ENCODE results near the gene IL3.

Gene IL3

DNA sequence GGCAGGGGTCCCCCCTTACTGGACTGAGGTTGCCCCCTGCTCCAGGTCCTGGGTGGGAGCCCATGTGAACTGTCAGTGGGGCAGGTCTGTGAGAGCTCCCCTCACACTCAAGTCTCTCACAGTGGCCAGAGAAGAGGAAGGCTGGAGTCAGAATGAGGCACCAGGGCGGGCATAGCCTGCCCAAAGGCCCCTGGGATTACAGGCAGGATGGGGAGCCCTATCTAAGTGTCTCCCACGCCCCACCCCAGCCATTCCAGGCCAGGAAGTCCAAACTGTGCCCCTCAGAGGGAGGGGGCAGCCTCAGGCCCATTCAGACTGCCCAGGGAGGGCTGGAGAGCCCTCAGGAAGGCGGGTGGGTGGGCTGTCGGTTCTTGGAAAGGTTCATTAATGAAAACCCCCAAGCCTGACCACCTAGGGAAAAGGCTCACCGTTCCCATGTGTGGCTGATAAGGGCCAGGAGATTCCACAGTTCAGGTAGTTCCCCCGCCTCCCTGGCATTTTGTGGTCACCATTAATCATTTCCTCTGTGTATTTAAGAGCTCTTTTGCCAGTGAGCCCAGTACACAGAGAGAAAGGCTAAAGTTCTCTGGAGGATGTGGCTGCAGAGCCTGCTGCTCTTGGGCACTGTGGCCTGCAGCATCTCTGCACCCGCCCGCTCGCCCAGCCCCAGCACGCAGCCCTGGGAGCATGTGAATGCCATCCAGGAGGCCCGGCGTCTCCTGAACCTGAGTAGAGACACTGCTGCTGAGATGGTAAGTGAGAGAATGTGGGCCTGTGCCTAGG lies 13.0 kb downstream of the IL3 start, which contains the start of gene CSF2:
Gene CSF2, plus strand, starts transcription at position 559 of the 783 bp plus-strand sequence. Its CDS starts 35 bp downstream, at position 594.
- peak; percentile 68 for DNase-seq

DNA sequence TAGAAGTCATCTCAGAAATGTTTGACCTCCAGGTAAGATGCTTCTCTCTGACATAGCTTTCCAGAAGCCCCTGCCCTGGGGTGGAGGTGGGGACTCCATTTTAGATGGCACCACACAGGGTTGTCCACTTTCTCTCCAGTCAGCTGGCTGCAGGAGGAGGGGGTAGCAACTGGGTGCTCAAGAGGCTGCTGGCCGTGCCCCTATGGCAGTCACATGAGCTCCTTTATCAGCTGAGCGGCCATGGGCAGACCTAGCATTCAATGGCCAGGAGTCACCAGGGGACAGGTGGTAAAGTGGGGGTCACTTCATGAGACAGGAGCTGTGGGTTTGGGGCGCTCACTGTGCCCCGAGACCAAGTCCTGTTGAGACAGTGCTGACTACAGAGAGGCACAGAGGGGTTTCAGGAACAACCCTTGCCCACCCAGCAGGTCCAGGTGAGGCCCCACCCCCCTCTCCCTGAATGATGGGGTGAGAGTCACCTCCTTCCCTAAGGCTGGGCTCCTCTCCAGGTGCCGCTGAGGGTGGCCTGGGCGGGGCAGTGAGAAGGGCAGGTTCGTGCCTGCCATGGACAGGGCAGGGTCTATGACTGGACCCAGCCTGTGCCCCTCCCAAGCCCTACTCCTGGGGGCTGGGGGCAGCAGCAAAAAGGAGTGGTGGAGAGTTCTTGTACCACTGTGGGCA lies 13.8 kb downstream of the IL3 start:
- DNase-seq: no peak

DNA sequence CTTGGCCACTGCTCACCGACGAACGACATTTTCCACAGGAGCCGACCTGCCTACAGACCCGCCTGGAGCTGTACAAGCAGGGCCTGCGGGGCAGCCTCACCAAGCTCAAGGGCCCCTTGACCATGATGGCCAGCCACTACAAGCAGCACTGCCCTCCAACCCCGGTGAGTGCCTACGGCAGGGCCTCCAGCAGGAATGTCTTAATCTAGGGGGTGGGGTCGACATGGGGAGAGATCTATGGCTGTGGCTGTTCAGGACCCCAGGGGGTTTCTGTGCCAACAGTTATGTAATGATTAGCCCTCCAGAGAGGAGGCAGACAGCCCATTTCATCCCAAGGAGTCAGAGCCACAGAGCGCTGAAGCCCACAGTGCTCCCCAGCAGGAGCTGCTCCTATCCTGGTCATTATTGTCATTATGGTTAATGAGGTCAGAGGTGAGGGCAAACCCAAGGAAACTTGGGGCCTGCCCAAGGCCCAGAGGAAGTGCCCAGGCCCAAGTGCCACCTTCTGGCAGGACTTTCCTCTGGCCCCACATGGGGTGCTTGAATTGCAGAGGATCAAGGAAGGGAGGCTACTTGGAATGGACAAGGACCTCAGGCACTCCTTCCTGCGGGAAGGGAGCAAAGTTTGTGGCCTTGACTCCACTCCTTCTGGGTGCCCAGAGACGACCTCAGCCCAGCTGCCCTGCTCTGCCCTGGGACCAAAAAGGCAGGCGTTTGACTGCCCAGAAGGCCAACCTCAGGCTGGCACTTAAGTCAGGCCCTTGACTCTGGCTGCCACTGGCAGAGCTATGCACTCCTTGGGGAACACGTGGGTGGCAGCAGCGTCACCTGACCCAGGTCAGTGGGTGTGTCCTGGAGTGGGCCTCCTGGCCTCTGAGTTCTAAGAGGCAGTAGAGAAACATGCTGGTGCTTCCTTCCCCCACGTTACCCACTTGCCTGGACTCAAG lies 14.6 kb downstream of the IL3 start:
- peak; percentile 69 for DNase-seq

DNA sequence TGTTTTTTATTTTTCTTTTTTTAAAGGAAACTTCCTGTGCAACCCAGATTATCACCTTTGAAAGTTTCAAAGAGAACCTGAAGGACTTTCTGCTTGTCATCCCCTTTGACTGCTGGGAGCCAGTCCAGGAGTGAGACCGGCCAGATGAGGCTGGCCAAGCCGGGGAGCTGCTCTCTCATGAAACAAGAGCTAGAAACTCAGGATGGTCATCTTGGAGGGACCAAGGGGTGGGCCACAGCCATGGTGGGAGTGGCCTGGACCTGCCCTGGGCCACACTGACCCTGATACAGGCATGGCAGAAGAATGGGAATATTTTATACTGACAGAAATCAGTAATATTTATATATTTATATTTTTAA lies 15.2 kb downstream of the IL3 start:
- no peak for DNase-seq

DNA sequence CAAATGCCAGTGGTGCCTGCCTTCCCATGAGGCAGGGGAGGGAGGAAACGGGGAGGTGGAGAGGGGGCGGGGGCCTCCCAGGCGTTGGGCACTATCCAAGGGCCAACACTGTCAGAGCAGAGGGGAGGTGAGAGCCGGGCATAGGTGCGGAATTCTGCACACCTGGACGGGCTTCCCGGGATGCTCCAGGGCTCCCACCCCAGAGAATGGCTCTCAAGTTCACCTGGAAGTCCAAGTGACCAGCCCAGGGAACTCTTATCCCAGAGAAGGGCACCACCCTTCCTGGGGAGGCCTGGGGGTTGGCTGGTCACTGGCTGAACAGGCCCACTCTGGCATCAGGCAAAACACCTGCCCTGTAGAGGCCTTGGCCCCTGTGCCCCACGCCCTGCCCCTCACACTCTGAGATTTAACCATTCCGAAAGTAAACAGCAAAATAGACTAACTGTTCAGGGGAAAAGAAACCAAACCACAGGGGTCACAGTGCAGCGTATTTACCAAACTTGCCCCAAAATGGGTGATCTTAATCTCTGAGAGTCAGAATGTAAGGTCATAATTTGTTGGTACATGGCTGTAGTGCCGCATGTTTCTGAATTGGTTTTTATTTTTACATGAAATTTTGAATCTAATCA lies 15.9 kb downstream of the IL3 start:
- no peak for DNase-seq

DNA sequence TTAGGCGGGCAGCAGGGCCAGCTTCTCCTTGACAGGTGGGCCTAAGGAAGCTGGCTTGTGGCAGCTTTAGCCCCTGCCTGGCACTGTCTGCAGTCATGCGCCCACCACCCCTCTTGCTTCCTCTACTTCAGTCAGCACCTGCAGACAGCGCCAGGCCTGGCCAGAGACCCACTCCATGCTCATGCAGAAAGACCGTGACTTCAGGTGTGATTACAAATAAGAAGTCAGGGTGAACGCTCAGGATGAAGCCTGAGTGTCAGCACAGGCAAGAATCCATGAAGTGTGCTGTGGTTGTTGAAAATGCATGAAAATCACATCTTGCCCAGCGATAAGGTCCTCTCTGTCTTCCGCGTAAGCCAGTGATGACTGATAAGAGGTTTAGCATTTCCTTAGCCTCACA lies 16.5 kb downstream of the IL3 start:
- no peak for DNase-seq

DNA sequence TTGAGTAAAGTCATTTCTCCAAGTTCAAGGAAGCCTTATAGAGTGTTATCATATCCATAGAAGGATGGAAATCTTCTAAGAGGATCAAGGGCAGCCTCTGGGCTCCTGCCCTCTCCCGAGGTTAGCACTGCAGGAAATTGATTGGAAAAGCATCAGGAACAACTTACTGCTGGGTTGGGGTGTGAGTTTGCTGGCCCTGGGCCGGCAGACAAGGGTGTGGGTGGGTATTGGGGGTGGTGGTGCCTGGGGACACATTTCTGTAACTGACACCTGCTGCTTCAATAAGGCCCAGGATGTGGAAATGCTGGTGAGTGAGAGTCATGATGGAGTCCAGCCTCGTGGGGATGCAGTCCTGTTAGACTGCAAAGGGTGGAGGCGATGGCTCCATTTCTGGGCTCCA lies 18.6 kb downstream of the IL3 start:
- DNase-seq: no peak

DNA sequence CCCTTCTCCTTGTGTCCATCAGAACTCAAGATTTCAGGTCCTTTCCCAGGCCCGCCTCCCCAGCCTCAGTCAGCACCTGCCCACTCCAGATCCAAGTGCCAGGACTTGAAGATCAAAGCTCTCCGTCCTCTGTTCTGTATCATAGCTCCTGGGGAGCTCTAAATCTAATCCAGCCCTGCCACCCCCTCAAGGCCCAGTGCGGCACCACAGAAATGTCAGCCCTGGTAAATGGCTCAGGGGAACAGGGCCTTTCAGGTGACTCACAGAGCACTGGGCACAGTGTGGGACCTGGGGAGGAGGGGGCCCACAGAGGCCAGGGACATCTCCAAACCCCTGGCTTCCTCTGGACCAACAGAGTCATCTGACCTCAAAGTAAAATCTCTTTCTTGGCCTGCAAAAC lies 19.2 kb downstream of the IL3 start:
- DNase-seq: no peak

DNA sequence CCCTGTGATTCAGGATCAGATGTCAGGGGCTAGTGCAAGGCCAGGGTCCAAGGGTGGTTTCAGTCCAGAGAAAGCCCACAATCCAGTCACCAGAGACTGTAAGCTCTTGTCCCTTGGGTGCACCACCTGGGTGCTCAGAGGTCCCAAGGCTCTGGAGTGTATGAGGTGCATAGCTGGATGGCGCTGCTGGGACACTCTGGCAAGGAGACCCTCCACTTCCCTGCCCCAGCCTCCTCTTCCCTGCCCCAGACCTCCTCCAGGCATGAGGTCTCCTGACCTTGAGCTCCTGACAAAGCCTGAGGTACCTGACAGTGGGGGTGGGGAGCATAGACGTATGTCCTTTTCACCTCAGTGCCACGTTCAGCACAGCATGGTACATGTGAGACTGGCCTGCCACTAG lies 20.1 kb downstream of the IL3 start:
- DNase-seq: no peak

DNA sequence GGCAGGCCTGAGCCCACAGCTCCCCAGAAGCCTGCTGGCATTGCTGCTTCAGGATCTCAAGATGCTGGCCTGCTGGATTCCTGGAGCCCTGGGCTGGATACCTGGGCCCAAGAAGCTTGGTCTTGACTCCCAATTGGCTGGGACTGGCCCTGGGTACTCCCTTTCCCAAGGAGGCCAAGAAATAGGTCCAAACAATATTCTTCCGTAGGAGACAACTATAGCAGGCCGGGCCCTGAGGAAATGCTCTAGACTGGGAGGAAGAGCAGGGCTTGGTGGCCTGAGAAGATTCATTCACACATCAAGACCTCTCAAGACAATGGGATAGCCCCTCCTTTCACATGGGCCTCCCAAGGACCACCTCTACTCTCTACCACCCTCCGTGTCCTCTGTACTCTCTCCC lies 21.0 kb downstream of the IL3 start:
- no peak for DNase-seq

DNA sequence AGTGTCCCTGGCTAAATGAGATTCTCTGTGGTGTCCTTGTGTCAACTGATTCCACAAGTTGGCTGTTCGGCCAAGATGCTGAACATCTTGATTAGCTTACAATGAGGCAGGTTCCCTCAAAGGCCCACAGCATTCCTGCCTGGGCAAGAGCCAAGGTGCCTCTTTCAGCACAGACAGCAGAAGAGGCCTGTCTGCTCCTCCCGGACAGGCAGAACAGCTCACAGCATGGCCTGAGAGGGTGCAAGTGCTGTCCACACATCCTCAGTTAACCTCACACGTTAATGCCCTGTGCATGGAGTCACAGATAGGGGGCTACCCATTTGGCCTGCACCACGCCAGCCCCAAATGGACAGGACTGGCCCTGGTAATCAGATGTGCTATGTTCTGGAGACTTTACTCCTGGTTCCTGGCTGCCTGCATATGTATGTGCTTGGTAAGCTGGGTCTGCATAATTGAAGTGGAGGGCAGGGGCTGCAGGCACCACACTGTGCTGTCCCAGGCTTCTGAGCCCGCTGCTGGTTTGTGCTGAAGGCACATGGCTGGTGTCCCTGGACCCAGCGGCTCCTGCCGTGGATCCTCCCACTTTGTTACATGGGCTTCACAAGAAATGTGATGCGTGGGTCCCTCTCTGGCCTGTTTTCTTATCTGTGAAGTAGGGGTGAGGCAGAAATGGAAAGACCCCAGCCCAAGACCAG lies 22.0 kb downstream of the IL3 start:
- no peak for DNase-seq

DNA sequence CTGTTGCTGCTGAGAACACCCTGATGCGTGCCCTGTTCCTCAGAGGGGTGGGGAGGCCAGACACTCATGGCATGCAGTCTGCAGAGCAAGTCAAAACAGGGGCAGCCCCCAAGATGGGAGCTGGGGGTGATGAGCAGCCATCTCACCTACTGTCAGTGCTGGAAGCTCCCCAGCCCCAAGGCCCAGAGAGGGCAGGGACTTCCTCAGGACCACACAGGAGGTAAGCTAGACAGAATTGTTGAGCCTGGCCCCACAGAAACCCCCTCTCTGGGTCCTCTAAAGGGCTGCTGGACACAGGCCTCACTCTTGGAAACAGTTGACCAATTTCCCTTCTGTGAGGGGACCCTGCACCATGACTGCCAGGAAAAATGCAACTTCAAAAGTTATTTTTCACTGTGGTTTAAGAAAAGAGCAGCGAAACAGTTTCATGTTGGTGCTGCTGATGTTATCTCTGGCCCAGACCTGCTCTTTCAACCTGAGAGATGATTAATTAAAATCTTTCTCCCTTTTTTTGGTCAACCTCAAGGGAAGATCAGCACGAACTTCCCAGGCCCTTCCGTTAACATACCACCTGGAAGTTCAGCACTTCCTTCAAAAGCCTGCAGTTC lies 22.7 kb downstream of the IL3 start:
- no peak for DNase-seq

DNA sequence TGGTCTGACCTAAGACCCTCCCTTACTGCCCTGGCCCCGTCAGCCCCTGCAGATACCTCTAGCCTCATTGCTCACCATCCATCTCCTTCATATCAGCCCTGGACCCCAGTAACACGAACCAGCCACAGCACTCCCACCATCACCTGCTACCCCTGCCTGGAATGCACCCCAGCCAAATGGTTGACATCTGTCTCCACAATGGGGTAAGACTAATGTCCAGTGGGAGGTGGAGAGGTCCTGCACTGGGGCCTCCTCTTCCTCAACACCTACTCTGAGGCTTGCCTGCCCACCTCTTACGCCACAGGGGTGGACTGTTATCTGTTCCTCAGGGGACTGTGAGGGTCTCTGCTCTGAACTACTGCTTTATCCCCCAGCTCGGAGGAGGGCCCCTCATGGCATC lies 25.2 kb downstream of the IL3 start:
- no peak for DNase-seq

DNA sequence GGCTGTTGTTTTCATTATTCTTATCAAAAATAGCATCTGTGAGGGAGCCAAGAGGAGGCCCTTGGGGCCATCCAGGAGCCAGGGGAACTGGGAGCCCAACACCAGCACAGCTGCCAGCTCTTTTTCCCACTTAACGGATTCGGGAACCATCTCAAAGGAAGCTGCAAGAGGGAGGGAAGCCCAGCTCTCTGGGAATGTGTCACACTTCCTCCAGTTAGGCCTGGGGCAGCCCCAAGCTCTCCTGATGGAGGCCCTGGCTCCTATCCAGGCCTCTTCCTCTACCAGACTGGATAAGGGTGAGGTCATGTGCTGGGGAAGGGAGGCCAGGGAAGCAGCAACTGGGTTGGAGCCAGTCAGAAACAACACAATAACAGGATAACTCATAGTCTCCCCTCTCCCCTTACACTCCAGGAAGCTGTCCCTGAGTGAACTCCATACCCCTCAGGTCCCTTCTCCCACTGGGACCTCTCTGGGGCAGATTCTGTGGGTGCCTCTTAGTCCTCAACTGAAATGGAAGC lies 25.9 kb downstream of the IL3 start:
- DNase-seq: peak; percentile 52

DNA sequence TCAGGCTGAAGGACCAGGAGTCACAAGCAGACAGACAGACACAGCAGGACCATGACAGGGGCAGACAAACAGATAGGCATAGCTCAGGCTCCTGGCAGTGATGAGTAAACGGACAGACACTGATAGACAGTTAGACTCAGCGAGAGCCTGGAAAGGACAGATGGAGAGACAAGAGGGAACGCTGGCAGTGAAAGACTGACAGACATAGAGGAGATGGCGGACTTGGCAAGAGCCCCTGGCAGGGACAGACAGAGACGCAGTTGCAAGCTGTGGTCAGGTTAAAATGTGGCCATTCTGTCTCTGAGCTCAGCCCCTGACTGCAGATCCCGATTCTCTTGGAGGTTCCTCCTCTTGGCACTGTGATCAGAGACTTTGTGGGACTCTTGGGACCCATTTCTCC lies 26.7 kb downstream of the IL3 start:
- no peak for DNase-seq

DNA sequence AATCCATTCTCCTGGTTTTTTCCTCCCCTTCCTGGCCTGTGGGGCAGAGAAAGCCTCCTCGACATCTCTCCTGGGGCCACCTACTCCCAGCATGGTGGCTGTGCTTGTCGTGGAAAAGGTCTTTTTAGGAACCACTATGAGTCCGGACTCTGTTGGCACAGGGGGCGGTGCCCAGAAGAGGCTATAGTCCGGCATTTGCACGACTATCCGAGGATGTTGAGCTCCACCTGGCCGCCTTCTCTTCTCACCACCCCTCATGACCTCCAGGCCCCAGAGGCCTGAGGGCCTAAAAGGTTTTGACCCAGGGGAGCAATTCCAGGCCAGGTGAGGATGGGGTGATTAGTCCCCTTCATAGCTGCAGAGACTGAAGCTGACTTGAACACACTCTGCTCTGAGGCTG lies 27.2 kb downstream of the IL3 start:
- DNase-seq: no peak

DNA sequence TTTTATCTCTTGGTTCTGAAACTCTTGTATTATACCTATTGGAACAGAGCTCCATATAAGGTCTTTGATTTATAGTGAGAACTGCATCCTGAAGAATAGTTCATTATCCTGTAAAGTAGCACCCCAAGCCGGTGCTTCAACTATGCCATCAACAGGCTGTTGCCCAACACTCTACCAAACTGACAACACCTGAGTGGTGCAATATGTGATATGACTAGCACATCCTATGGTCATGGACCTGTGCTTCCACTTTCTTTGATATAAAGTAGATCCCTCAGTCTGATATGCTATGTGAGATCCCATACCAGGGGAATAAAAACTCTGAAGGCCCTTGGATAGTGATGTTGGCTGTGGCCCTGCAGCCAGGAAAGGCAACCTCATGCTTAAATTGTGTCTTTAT lies 28.9 kb downstream of the IL3 start:
- no peak for DNase-seq

DNA sequence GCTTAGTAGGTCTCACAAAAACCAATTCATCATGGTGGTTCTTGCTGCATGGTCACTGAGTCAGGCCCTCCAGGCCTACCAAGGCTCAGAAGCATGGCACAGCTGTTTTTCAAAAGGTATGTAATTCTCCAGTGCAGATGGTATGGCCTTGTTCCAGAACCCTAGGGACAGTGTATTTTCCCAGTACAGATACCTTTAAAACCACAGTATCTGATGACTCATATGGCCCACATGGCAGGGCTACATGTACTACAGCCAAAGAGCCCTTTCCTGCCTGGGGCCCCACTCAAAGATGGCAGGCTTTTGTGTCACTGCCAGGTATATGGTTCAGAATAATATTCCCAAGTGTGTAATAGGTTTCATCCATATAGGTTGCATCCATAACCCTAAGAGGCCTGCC lies 29.7 kb downstream of the IL3 start:
- DNase-seq: peak; percentile 68

DNA sequence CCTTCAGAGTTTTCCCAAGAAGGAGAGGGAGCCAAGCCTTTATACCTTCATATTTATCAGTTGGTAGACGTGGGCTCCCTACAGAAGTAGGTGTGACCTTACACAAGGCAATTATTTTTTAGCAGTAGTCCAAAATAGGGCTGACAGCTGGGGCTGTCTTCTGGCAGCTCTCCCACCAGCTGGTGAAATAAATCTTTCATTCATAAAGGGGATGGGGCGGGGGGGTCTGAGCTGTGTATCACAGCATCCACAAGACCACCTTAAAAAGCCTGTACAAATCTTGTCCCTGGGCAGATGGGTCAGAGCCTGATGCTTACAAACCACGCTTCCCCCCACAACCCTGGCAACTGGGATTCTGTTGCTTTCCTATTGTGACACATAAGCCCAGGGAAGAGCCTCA lies 32.8 kb downstream of the IL3 start:
- no peak for DNase-seq

DNA sequence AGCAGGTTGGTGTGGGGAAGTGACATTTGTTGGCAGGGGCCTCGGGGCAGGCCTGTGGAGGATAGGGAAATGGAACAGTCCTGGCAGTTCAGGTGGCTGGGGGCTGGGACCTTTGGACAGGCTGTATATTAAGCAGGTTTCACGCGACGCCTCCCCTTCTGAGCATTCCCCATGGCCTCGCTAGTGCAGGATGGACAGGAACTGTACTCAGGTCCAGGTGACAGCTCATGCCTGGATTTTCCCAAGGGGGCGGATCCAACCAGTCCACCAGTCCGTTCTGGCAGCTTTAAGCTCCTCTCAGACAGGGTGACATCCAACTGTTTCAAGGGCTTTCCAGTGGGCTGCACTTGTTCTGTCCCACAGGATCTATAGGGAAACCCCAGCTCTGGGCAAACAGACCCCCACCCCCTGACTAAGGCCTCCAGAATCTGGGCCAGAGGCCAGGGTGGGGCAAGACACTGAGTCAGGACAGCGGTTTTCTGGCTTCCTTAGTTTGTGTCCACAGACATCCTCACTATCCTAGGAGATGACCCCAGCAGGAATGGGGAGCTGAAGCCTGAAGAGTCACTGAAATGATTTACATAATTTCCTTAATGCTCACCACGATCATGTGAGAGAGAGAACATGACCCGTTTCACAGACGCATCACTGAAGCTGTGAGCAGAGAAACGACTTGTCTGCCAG lies 34.1 kb downstream of the IL3 start:
- peak; percentile 34 for DNase-seq

DNA sequence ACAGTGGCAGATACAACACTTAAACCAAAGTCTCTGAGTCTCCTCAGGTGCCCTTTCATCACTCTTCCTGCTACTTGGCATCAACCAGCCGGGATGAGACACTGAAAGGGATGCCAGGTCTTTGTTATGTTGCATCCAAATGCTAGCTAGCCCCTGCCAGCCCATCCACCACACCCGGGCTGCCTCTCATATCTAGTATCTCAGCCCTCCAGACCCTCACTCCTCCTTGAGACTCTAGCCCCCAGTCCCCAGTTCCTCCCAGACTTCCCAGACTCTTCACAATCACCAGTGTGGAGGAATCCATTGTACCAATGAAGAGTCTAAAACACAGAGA lies 34.6 kb downstream of the IL3 start:
- no peak for DNase-seq
